Lower lobe of right lung (tissue), 2 donors: ENCODE measurements around the gene MACROD1. TPM values are rescaled to one million over a fixed set of nuclear protein-coding genes. Genes with fewer than 3 reads are reported as not detected.
A peak's percentile ranks its signal among the peaks of the same experiment; 100 is the strongest.

Experiments used
- ATAC-seq, 2 donors: fragments of 200-7000 bp; cut with Tn5 transposase; one replicate each; pipeline ENCODE4 v1.9.1; 2020 to 2022; ENCODE audit warnings: mild to moderate bottlenecking in 2 of 2, moderate library complexity in 2 of 2
- DNase-seq: peaks from one replicate; pipeline ENCODE4 v3.0.0-alpha.2; 2020
- H3K27ac ChIP-seq: fragments of 200-600 bp; one replicate; pipeline ENCODE4 v1.8.0; 2022
- H3K27me3 ChIP-seq: fragments of 200-600 bp; one replicate; pipeline ENCODE4 v1.8.0; 2022; ENCODE audit warnings: low read depth
- H3K36me3 ChIP-seq: fragments of 200-600 bp; one replicate; pipeline ENCODE4 v1.8.0; 2022; ENCODE audit warnings: mild to moderate bottlenecking
- H3K4me1 ChIP-seq: fragments of 200-600 bp; one replicate; pipeline ENCODE4 v1.8.0; 2022
- H3K4me3 ChIP-seq: fragments of 200-600 bp; one replicate; pipeline ENCODE4 v1.8.0; 2022; ENCODE audit warnings: mild to moderate bottlenecking
- H3K9me3 ChIP-seq: fragments of 200-600 bp; one replicate; pipeline ENCODE4 v1.8.0; 2022
- CTCF ChIP-seq: fragments of 200-600 bp; IDR thresholded peaks from one replicate; pipeline ENCODE4 v1.8.0; 2022; ENCODE audit warnings: antibody characterized with exemption, mild to moderate bottlenecking
- intact Hi-C: fragments of 100-400 bp; cut with DNase I; formaldehyde crosslinking; loops from one replicate; pipeline ENCODE4 v1.11.0; 2022
- long read RNA-seq: library from polyadenylated mRNA; unstranded; transcript quantifications from one replicate; pipeline ENCODE4 v2.0.0, GENCODE V29; 2021
- total RNA-seq: library from RNA; stranded (reverse); fragmentation: NEBNext Ultra II Directional; extraction: Animal tissue kit (Norgen Biotek cat#: 25700); gene quantifications from one replicate; pipeline ENCODE4 v1.2.1, GENCODE V29; 2021
- donor health status: DM: no; HTN: yes; CAD: no; lungs with severe emphysema.

The MACROD1 gene, protein sequence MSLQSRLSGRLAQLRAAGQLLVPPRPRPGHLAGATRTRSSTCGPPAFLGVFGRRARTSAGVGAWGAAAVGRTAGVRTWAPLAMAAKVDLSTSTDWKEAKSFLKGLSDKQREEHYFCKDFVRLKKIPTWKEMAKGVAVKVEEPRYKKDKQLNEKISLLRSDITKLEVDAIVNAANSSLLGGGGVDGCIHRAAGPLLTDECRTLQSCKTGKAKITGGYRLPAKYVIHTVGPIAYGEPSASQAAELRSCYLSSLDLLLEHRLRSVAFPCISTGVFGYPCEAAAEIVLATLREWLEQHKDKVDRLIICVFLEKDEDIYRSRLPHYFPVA
- total RNA-seq, result 15.0 TPM
- long read RNA-seq, transcript MACROD1-201 (11 exons, 1,205 nt), result major isoform, 15 of 51 reads
- long read RNA-seq, partial matches to known transcripts, result 6 of 51 reads
- long read RNA-seq, other reads (novel, unspliced or antisense), result 27 of 51 reads

DNA sequence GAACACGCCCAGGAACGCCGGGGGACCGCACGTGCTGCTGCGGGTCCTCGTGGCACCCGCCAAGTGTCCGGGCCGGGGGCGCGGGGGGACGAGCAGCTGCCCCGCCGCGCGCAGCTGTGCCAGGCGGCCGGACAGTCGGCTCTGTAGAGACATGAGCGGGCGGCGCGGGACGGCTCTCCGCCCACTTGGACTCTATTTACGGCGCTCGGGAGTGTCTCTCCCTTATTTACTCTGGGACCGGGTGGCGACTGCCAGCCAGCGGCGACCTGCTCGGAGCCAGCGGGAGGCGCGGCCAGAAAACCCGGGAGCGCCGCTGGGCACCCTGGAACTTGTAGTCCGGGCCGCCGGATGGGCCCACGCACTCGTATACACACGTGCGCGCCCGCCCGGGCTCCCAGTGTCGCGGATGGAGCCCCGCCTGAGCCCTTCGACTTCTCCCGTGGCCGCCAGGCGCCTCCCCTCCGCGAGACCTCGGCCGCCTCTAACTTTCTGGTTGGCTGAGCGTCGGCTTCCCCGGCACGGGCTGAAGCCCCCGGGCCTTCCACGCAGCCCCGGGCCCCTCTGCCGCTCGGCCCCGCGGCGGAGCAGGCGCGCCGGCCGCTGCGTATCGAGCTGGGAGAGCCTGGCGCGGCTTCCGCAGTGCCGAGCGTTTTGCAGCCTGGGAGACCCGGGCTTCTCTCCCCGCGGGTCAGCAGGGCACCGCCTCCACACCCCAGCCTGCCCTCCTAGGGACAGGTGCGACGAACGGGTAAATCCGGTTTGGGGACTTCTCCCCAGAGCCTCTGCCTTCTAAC is at the start of gene MACROD1:
TSS of gene MACROD1 (minus strand) at position 272 of the 794 bp plus-strand sequence. CDS start at position 153, 119 bp downstream.
- H3K27me3 ChIP-seq, result no peaks in the 10 kb centered on the region
- TF ChIP-seq CTCF, result no peak
- peak within 1 kb of the TSS; percentile 87 for H3K4me3 ChIP-seq
- no peaks in the 10 kb centered on the region for H3K36me3 ChIP-seq
- H3K4me1 ChIP-seq, result peaks cover 23% of the 10 kb centered on the region
- ATAC-seq, result peak; percentile 95 to 96
- H3K27ac ChIP-seq, result peak within 1 kb of the TSS; percentile 84
- intact Hi-C loops, result no loop called here
- peak; percentile 93 for DNase-seq
- no peaks in the 10 kb centered on the region for H3K9me3 ChIP-seq

DNA sequence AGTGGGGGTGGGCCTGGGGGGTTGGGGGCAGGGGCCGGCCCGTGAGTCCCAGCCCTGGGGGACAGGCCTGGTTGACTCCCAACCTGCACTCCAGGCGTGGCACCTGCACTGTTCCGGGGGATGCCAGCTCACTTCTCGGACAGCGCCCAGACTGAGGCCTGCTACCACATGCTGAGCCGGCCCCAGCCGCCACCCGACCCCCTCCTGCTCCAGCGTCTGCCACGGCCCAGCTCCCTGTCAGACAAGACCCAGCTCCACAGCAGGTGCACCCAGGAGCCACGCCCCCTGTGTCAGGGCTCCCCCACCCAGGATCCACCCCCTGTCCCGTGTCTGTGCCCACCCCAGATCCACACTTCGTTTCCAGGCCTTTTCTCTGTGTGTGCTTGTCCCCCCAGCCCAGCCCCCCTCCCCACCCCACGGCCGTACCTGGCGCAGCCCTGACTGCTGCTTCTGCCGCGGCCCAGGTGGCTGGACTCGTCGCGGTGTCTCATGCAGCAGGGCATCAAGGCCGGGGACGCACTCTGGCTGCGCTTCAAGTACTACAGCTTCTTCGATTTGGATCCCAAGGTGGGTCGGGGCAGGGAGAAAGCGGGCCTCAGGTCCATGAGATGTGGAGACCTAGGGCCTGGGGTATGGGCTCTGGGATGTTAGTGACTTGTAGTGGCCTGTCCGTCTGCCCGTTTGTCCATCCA is 45.4 kb upstream of the MACROD1 start:
- peaks cover 25% of the 10 kb centered on the region for H3K4me1 ChIP-seq
- intact Hi-C loops, result no loop called here
- H3K36me3 ChIP-seq, result peaks cover 41% of the 10 kb centered on the region
- TF ChIP-seq CTCF, result no peak
- DNase-seq, result no peak
- no peak for ATAC-seq
- no peak overlapping the region for H3K27ac ChIP-seq
- H3K4me3 ChIP-seq, result no peak overlapping the region
- no peaks in the 10 kb centered on the region for H3K9me3 ChIP-seq
- H3K27me3 ChIP-seq, result no peaks in the 10 kb centered on the region

DNA sequence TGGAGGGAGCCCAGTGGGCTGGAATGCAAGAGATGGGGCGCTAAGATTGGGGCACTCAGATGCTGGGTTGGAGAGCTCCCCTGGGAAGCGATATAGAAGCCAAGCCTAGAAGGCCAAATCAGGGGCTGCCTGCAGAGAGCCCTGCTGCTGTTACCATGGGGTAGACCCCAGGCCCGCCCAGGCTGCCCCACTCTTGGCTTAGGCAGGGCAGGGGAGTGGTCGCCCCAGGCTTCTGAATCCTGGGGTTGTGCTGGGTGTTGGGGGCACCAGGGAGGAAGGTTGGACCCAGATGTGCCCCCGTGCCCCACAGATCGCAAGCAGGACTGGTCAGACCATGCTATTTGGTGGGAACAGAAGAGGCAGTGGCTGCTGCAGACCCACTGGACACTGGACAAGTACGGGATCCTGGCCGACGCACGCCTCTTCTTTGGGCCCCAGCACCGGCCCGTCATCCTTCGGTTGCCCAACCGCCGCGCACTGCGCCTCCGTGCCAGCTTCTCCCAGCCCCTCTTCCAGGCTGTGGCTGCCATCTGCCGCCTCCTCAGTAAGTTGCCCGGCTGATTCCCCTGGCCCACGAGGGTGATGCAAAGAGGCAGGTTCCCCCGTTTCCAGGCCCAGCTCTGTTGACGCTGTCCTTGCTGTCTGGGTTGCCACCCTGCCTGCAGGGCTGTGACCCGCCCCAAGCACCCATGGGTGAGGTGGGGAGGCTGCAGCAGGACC is 44.5 kb upstream of the MACROD1 start:
- ATAC-seq, result no peak
- TF ChIP-seq CTCF, result no peak
- Histone ChIP-seq H3K4me1 (peaks cover 34% of the 10 kb centered on the region), H3K9me3 (no peaks in the 10 kb centered on the region), H3K27ac (no peak overlapping the region), H3K36me3 (peaks cover 49% of the 10 kb centered on the region), H3K4me3 (no peak overlapping the region), H3K27me3 (no peaks in the 10 kb centered on the region)
- DNase-seq, result no peak
- intact Hi-C loops, result no loop called here

DNA sequence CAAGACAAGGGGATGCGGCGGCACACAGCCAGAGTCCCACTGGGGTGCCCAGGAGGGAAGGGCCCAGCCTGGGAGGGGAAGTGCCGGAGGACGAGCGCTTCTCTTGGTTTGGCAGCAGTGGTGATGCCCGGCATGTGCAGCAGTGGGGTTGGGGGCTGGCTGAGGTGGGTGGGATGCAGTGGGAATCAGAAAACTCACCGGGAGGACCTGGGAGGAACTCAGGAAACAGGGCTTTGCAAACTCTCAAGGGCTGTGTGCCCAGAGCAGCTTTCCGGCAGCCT is 43.6 kb upstream of the MACROD1 start:
- no peak for ATAC-seq
- no peak for TF ChIP-seq CTCF
- peaks cover 43% of the 10 kb centered on the region for H3K4me1 ChIP-seq
- no peak overlapping the region for H3K4me3 ChIP-seq
- no peaks in the 10 kb centered on the region for H3K27me3 ChIP-seq
- no peaks in the 10 kb centered on the region for H3K9me3 ChIP-seq
- peaks cover 46% of the 10 kb centered on the region for H3K36me3 ChIP-seq
- DNase-seq, result no peak
- intact Hi-C loops, result no loop called here
- no peak overlapping the region for H3K27ac ChIP-seq
